Ishikawa (cell line): ENCODE results near the gene RFNG.

ENCODE experiments used
- CREB1 ChIP-seq: IDR thresholded peaks from 2 replicates; pipeline ENCODE4 v1.6.1; 2012; ENCODE audit warnings: low read depth
- EGR1 ChIP-seq: IDR thresholded peaks from 2 replicates; pipeline ENCODE4 v1.6.1; 2012
- EP300 ChIP-seq: IDR thresholded peaks from 2 replicates; pipeline ENCODE4 v1.6.1; 2012; ENCODE audit warnings: borderline replicate concordance
- NFIC ChIP-seq: IDR thresholded peaks from 2 replicates; pipeline ENCODE4 v1.6.1; 2012
- RAD21 ChIP-seq: IDR thresholded peaks from 2 replicates; pipeline ENCODE4 v1.6.1; 2012; ENCODE audit warnings: low read depth
- TAF1 ChIP-seq: IDR thresholded peaks from 2 replicates; pipeline ENCODE4 v1.6.1; 2012; ENCODE audit warnings: low read depth, mild to moderate bottlenecking
- TCF12 ChIP-seq: IDR thresholded peaks from 2 replicates; pipeline ENCODE4 v1.6.1; 2012; ENCODE audit warnings: low read depth
- YY1 ChIP-seq: IDR thresholded peaks from 2 replicates; pipeline ENCODE4 v1.6.1; 2012; ENCODE audit warnings: low read depth
- TF ChIP-seq, protein P1 (sequence below): IDR thresholded peaks from 2 replicates; pipeline ENCODE4 v1.6.1; 2012
- TF ChIP-seq, protein P2 (sequence below): IDR thresholded peaks from 2 replicates; pipeline ENCODE4 v1.6.1; 2012

DNA sequence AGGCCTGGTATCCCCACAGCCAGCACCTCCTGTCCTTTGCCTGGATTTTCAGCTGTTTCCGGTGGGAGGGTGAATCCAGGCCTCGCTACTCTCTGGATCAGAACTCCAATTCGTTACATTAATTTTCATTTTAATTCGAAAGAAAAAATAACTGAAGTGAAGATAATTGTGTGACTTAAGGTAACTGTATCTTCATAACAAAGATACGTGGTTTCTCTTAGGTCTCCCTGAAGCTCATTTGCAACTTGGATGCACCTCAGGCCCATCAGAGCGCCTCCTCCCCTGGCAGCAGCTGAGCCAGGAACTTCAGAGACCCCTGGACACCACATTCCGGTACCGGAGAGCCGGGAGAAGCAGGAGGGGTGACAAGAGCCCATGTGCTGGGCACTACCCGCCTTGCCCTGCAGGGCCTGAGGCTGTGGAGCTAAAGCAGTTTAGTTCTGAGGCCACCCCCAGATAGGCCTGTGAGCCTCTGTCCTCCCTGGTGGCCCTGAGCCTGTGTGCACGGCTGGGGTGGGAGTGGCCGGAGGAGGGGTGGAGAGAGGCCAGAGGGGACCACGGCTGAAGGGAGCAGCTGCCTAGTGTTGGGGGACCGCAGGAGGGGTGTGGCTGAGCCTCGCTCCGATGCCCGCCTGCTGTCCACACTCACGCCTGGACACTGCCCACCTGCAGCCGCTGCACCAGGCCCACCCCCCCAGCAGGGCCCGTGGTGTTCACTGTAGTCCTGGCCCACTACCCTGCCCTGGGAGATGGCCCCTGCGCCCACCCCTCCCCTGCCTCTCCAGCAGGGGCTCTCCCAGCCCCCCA, 25.4 kb upstream of the RFNG start:
- TF ChIP-seq NFIC (no peak), RAD21 (no peak), TCF12 (no peak), TAF1 (no peak), EGR1 (no peak), EP300 (no peak), YY1 (no peak), CREB1 (no peak)
- TF ChIP-seq, protein P1, sequence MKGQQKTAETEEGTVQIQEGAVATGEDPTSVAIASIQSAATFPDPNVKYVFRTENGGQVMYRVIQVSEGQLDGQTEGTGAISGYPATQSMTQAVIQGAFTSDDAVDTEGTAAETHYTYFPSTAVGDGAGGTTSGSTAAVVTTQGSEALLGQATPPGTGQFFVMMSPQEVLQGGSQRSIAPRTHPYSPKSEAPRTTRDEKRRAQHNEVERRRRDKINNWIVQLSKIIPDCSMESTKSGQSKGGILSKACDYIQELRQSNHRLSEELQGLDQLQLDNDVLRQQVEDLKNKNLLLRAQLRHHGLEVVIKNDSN: no peak
- TF ChIP-seq, protein P2, sequence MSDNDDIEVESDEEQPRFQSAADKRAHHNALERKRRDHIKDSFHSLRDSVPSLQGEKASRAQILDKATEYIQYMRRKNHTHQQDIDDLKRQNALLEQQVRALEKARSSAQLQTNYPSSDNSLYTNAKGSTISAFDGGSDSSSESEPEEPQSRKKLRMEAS: no peak
